ENCODE results near the gene CTTNBP2.

DNA sequence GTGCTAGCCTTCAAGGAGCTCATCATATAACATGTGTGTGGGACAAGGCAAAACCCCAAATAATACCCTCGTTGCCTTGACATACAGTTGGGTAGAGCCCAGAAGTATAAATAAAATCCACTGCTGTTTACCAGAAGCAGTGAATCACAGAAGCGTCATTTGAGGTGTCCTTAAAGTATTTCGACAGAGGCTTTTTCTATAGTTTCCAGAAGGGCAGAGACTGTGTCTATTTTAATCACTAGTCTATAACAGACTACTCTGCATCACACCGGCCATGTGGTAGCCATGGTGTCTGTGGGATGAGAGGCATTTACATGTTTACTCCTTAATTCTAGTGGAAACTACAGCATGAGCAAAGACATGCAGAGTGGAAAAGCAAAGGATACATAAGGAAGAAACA lies 131.3 kb downstream of the CTTNBP2 start:
- TF ChIP-seq, protein P1, sequence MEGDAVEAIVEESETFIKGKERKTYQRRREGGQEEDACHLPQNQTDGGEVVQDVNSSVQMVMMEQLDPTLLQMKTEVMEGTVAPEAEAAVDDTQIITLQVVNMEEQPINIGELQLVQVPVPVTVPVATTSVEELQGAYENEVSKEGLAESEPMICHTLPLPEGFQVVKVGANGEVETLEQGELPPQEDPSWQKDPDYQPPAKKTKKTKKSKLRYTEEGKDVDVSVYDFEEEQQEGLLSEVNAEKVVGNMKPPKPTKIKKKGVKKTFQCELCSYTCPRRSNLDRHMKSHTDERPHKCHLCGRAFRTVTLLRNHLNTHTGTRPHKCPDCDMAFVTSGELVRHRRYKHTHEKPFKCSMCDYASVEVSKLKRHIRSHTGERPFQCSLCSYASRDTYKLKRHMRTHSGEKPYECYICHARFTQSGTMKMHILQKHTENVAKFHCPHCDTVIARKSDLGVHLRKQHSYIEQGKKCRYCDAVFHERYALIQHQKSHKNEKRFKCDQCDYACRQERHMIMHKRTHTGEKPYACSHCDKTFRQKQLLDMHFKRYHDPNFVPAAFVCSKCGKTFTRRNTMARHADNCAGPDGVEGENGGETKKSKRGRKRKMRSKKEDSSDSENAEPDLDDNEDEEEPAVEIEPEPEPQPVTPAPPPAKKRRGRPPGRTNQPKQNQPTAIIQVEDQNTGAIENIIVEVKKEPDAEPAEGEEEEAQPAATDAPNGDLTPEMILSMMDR (IDR thresholded peaks at IDR 0.05 in 8 of 11, conservative IDR thresholded peaks at IDR 0.05 in 3 of 11): no peak
- no peak for TF ChIP-seq POLR2AphosphoS5 (IDR thresholded peaks at IDR 0.05)

All from spleen (tissue), 7 donors.